HepG2 (cell line): ENCODE results near the gene CD300LF. TPM values are rescaled to one million over a fixed set of nuclear protein-coding genes. Genes with fewer than 3 reads are reported as not detected.

Source experiments
- ETV5 ChIP-seq: IDR thresholded peaks from 2 replicates; pipeline ENCODE4 v1.6.1; 2018; ENCODE audit warnings: missing biosample characterization, missing genetic modification reagents, inconsistent platforms, borderline replicate concordance
- IKZF1 ChIP-seq: fragments of 450-650 bp; IDR thresholded peaks from 2 replicates; pipeline ENCODE4 v1.7.1; 2016
- MXI1 ChIP-seq: IDR thresholded peaks from 3 replicates; pipeline ENCODE4 v1.6.1; 2012; ENCODE audit warnings: low read depth, low read length, inconsistent platforms, borderline replicate concordance
- MZF1 ChIP-seq: sonication (generic); formaldehyde crosslinking; IDR thresholded peaks from 2 replicates; pipeline ENCODE4 v1.8.1; 2023; ENCODE audit warnings: mild to moderate bottlenecking, missing genetic modification reagents, borderline replicate concordance
- RBM22 ChIP-seq: fragments of 200-400 bp; formaldehyde crosslinking; optimal IDR thresholded peaks from 2 replicates; pipeline ENCODE3; 2017; ENCODE audit warnings: mild to moderate bottlenecking, low read length, moderate library complexity
- SALL2 ChIP-seq: sonication (generic); formaldehyde crosslinking; IDR thresholded peaks from 2 replicates; pipeline ENCODE4 v1.8.1; 2023; ENCODE audit warnings: mild to moderate bottlenecking, missing genetic modification reagents, inconsistent platforms
- THYN1 ChIP-seq: sonication (generic); formaldehyde crosslinking; IDR thresholded peaks from 2 replicates; pipeline ENCODE4 v1.8.1; 2023; ENCODE audit warnings: low read depth, mild to moderate bottlenecking, moderate library complexity, missing genetic modification reagents, borderline replicate concordance
- TOE1 ChIP-seq: sonication (generic); formaldehyde crosslinking; IDR thresholded peaks from 2 replicates; pipeline ENCODE4 v1.4.0; 2020; ENCODE audit warnings: mild to moderate bottlenecking, missing genetic modification reagents
- ZBTB26 ChIP-seq: IDR thresholded peaks from 2 replicates; pipeline ENCODE4 v1.6.1; 2016; ENCODE audit warnings: missing compliant biosample characterization, missing genetic modification reagents, borderline replicate concordance
- ZHX2 ChIP-seq, 2 experiments: sonication (generic) in 1 of 2; formaldehyde crosslinking in 1 of 2; IDR thresholded peaks; 2 replicates each; pipeline versions ENCODE4 v1.6.1 to v1.9.0; 2014 to 2022; ENCODE audit warnings: antibody characterized with exemption in 1 of 2, borderline replicate concordance in 1 of 2, inconsistent platforms in 1 of 2, low read depth in 1 of 2, missing genetic modification reagents in 1 of 2
- ZNF362 ChIP-seq: sonication (generic); formaldehyde crosslinking; IDR thresholded peaks from 2 replicates; pipeline ENCODE4 v1.4.0; 2020; ENCODE audit warnings: missing genetic modification reagents, mild to moderate bottlenecking, borderline replicate concordance
- ZNF446 ChIP-seq: sonication (generic); formaldehyde crosslinking; IDR thresholded peaks from 2 replicates; pipeline ENCODE4 v1.5.0; 2020; ENCODE audit warnings: mild to moderate bottlenecking, missing genetic modification reagents
- ZNF713 ChIP-seq: sonication (generic); formaldehyde crosslinking; IDR thresholded peaks from 2 replicates; pipeline ENCODE4 v1.4.0; 2020; ENCODE audit warnings: mild to moderate bottlenecking, missing genetic modification reagents
- ZNF766 ChIP-seq: sonication (generic); formaldehyde crosslinking; IDR thresholded peaks from 2 replicates; pipeline ENCODE4 v1.5.0; 2020; ENCODE audit warnings: missing genetic modification reagents, borderline replicate concordance
- ZSCAN25 ChIP-seq: sonication (generic); formaldehyde crosslinking; IDR thresholded peaks from 2 replicates; pipeline ENCODE4 v1.8.0; 2022; ENCODE audit warnings: mild to moderate bottlenecking, missing genetic modification reagents
- polyA plus RNA-seq, 8 experiments: library from polyadenylated mRNA; depleted of rRNA in 3 of 8; stranded (reverse) in 7 of 8; unstranded in 1 of 8; fragments of >200 nt; fragmentation: Illumina TruSeq in 4 of 8; extraction: Trizol in 4 of 8; gene quantifications; 2 replicates each; pipeline versions ENCODE4 v1.2.1 to v1.2.3, GENCODE V29; 2011 to 2016; ENCODE audit warnings: low read depth in 4 of 8, missing spikeins in 1 of 8, mixed read lengths in 1 of 8; ENCODE audit not compliant: insufficient read depth in 1 of 8
- total RNA-seq, 5 experiments: library from RNA; depleted of rRNA; stranded (reverse); fragments of >200 nt; fragmentation: Illumina TruSeq; extraction: Trizol; gene quantifications; 2 replicates each; pipeline ENCODE4 v1.2.3, GENCODE V29; 2016; ENCODE audit warnings: low read depth in 1 of 5
- TF ChIP-seq, protein P1 (sequence below): sonication (generic); formaldehyde crosslinking; IDR thresholded peaks from 2 replicates; pipeline ENCODE4 v1.4.0; 2020; ENCODE audit warnings: missing genetic modification reagents
- TF ChIP-seq, protein P2 (sequence below): sonication (generic); formaldehyde crosslinking; IDR thresholded peaks from 2 replicates; pipeline ENCODE4 v1.5.0; 2020; ENCODE audit warnings: mild to moderate bottlenecking, missing genetic modification reagents

CD300LF gene
- total and polyA plus RNA-seq, 2 of the 13 experiments (the other 11 are each of a cell fraction or from before 2014, with no cell fraction given), result not detected

DNA sequence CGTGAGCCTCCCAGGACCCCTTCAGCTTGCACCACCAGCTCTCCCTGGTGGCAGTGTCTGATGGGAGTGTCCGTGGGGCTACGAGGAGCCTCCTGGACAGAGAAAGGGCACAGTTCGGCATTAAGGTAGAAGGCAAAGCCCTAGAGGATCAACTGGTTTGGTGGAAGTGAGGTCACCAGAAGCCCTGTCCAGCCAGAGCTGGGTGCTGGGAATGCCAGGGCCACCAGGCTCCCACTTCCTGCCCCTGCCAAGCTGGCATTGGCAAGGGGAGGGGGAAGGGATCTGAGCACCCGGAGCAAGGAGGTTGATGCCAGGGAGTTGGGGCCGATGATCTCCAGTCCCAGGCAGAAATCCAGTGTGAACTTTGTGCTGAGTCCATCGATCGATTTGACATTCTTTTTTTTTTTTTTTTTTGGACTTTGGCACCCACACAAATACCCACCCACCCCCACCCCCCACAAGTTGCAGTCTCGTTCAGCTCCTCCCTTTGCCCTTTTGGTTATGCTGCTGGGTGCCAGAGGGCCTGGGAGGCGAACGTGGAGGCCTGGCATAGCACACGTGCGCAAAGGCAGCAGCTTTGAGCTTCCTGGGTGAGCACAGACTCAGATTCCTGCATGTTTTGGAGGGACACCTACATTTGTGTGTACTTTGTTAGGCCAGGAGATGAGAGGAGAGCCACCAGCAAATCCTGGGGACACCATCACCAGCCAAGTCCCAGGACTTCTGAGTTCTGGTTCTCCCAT, 37.8 kb upstream of the CD300LF start (continued):
- TF ChIP-seq, protein P1, sequence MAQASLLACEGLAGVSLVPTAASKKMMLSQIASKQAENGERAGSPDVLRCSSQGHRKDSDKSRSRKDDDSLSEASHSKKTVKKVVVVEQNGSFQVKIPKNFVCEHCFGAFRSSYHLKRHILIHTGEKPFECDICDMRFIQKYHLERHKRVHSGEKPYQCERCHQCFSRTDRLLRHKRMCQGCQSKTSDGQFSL (CRISPR knock-in tag), result peak; percentile 80; the same call in 1 of the 2 replicates
- TF ChIP-seq TOE1 (CRISPR knock-in tag) (peak; percentile 31; the same call in 1 of the 2 replicates), ZHX2 (IDR thresholded peaks at IDR 0.05; ENCODE audit: low read depth) (peak; percentile 14; the same call in 1 of the 2 replicates), ZHX2 (CRISPR knock-in tag; IDR thresholded peaks at IDR 0.05; ENCODE audit: borderline replicate concordance) (0 out of 2 replicates have a peak, but pooled peaks have one; percentile 50), MZF1 (CRISPR knock-in tag) (0 out of 2 replicates have a peak, but pooled peaks have one; percentile 50), MXI1 (peak; percentile 98), ZNF713 (CRISPR knock-in tag) (no peak), ZNF766 (peak; percentile 89; the same call in 1 of the 2 replicates), ZNF362 (CRISPR knock-in tag) (peak; percentile 100), IKZF1 (no peak), THYN1 (CRISPR knock-in tag) (no peak), ZBTB26 (CRISPR knock-in tag) (no peak; the same call in 1 of the 2 replicates), RBM22 (no peak), ETV5 (CRISPR knock-in tag) (peak; percentile 63), ZNF446 (CRISPR knock-in tag) (peak; percentile 33), SALL2 (peak; percentile 88), ZSCAN25 (CRISPR knock-in tag) (peak; percentile 91)
- TF ChIP-seq, protein P2, sequence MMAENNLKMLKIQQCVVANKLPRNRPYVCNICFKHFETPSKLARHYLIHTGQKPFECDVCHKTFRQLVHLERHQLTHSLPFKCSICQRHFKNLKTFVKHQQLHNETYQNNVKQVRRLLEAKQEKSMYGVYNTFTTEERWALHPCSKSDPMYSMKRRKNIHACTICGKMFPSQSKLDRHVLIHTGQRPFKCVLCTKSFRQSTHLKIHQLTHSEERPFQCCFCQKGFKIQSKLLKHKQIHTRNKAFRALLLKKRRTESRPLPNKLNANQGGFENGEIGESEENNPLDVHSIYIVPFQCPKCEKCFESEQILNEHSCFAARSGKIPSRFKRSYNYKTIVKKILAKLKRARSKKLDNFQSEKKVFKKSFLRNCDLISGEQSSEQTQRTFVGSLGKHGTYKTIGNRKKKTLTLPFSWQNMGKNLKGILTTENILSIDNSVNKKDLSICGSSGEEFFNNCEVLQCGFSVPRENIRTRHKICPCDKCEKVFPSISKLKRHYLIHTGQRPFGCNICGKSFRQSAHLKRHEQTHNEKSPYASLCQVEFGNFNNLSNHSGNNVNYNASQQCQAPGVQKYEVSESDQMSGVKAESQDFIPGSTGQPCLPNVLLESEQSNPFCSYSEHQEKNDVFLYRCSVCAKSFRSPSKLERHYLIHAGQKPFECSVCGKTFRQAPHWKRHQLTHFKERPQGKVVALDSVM (CRISPR knock-in tag), result 0 out of 2 replicates have a peak, but pooled peaks have one; percentile 22
